C4-2B (cell line): ENCODE data around the gene CADPS2.
A peak's percentile ranks its signal among the peaks of the same experiment; 100 is the strongest.

Experiments used
- H3K27ac ChIP-seq: fragments of 450-650 bp; 2 replicates; pipeline ENCODE4 v1.5.1; 2017
- ZFX ChIP-seq: fragments of 450-650 bp; IDR thresholded peaks from 2 replicates; pipeline ENCODE4 v1.6.1; 2017
- TF ChIP-seq, protein P1 (sequence below): fragments of 450-650 bp; conservative IDR thresholded peaks from 2 replicates; pipeline ENCODE4 v1.5.1; 2017; ENCODE audit warnings: mild to moderate bottlenecking

Gene CADPS2

DNA sequence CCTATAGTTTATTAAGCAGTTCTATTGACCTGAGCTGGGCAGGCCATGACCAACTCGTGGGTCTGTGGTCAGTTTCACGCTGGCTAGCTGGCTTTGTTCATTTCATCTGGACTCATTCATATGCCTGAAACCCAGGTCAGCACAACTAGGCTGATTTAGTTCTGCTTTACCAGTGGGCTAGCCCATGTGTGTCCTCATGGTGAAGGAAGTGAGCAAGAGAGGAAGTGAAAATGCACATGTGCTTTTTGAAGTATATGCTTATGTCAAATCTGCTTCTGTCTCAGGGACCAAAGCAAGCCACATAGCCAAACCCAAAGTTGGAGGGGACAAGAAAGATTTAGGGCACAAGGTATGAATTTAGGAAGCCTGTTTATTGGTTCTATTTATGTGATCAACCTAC lies 341.8 kb downstream of the CADPS2 start:
- no peak overlapping the region for H3K27ac ChIP-seq
- TF ChIP-seq, protein P1, sequence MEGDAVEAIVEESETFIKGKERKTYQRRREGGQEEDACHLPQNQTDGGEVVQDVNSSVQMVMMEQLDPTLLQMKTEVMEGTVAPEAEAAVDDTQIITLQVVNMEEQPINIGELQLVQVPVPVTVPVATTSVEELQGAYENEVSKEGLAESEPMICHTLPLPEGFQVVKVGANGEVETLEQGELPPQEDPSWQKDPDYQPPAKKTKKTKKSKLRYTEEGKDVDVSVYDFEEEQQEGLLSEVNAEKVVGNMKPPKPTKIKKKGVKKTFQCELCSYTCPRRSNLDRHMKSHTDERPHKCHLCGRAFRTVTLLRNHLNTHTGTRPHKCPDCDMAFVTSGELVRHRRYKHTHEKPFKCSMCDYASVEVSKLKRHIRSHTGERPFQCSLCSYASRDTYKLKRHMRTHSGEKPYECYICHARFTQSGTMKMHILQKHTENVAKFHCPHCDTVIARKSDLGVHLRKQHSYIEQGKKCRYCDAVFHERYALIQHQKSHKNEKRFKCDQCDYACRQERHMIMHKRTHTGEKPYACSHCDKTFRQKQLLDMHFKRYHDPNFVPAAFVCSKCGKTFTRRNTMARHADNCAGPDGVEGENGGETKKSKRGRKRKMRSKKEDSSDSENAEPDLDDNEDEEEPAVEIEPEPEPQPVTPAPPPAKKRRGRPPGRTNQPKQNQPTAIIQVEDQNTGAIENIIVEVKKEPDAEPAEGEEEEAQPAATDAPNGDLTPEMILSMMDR = no peak
- TF ChIP-seq ZFX = no peak

DNA sequence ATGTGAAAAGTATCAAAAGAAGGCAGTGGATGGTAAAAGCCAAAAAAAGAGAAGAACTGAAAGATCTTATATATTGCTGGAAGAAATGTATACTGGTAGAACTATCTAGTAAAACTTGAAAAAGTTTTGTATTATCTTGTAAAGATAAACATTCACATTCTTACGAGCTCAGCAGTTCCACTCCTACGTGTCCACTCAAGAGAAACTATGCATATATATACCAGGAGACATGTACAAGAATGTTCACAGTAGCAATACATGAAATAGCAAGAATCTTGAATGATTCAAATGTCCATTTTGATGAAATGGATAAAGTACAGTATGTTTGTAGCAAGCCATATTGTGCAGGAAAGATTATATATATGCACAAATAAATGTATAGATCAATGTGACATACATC lies 342.4 kb downstream of the CADPS2 start:
- TF ChIP-seq, protein P1 = no peak
- no peak for TF ChIP-seq ZFX

DNA sequence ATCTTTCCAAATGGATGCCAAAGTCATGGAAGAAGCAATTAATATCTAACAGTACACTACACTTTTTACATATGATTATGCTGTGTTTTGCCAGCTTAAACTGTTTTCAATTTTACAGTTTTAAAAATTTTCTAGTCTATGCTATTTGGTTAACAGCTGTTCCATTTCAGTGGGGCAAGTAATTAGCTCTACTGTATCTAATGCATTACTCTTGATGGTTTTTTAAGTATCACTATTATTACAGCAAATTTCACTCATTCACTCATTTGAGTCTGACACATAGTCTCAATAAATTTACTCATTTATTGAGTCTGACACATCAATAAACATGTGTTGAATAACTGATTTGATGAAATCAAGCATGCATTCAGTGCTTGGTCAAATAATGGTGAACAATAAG lies 343.1 kb downstream of the CADPS2 start:
- H3K27ac ChIP-seq = no peak overlapping the region
- no peak for TF ChIP-seq ZFX
- TF ChIP-seq, protein P1 = no peak

More for the DNA sequence above, 342.4 kb downstream of the CADPS2 start:
- no peak overlapping the region for H3K27ac ChIP-seq

DNA sequence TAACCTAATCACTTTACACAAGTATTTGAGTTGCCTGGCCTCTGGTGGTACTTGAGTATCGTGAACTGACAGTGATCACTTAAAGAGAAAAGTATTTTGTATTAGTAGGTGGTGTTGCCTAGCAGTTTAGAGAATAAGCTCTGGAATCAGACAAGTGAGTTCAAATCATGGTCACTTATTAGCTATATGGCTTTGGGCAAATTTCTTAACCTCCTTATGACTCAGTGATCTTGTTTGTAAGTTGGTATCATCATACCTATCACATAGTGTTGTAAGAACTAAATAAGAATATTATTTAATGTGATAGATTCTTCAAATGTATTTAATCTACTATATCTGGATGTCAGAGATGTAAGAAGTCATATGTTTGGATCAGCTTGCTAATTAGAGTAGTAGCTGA lies 351.2 kb downstream of the CADPS2 start:
- no peak overlapping the region for H3K27ac ChIP-seq
- no peak for TF ChIP-seq ZFX
- TF ChIP-seq, protein P1 = no peak

DNA sequence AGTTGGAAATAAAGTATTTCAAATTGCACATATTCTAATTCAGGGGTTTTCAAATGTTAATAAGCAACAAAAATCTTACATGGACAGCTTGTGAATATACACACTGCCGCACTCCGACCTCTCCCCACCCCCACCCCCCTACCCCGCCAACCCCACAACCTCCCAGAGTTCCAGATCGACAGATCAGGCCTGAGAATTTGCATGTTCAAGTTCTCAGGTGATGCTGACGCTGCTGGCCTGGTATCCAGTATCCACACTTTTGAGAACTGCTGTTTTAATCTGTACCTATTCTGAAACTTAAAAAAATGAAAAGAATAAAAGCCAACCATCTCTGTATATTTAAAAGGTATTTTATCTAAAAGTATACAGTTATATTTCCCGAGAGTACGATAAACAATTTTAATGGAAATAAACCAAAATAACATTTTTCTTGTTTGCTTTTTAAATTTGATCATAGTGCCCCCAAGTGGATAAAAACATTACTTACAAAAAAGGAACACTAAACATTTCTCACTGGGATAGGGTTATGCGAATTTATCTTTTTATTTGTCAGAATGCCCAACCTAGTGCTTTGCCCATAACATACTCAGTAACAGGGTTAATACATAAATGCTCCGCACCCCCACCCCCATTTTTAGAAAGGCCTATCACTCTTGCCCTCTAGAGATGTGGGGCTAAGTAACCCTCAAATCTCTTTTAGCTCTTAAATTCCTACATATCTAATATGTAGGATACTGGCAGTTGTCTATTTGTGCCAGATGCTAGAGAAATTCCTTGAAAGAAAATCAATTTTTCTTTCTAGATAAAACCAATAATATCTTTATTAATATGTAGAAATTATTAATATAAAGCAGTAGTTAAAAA lies 353.6 kb downstream of the CADPS2 start:
- H3K27ac ChIP-seq = no peak overlapping the region
- TF ChIP-seq, protein P1 = peak; percentile 75
- TF ChIP-seq ZFX = no peak

DNA sequence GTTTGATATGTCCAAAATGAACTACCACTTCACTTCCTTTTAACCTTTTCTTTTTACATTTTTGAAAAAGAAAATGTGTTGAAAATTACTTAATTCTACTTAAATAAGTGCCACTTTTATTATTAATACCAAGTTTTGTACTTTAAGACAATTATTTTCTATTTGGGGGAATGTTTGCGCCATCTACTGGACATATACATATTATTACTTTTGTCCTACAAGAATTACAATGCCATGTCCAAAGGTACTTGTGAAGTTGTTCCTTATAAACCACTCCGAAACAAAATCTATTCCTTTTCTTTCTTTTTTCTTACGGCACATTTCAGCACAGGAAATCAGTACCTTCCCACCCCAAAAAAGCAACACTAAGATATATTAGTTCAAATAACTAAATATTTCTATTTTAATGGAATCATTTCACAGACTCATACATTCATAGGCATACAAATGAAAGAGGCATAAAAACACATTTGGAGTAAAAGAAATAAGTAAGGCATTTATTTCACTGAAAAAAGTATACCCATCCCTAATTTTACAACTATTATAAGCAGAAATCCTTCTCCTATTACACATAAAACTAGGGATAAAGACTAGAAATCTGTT lies 357.3 kb downstream of the CADPS2 start:
- TF ChIP-seq, protein P1 = peak; percentile 86
- TF ChIP-seq ZFX = no peak

DNA sequence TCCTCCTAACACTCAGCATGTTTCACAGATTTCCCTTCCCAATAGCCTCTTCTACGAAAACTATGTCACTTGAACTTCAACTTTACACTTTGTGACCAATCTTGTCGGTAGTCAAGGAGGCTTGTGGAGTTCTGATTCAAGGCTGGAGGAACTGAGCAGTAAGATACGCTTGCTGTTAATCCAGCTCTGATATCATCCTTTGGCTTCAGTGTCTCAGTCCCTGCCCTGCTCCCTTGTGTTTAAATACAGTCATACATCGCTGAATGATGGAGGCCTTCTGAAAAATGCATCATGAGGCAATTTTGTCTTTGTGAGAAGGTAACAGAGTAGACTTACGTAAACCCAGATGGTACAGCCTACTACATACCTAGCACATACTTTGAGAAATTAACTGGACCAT lies 360.9 kb downstream of the CADPS2 start:
- no peak overlapping the region for H3K27ac ChIP-seq
- TF ChIP-seq, protein P1 = no peak
- no peak for TF ChIP-seq ZFX

More for the DNA sequence above, 357.3 kb downstream of the CADPS2 start:
- no peak overlapping the region for H3K27ac ChIP-seq
